T-helper 9 cell (primary cell): ENCODE measurements around the gene HPX.

ENCODE experiments used
- DNase-seq: peaks from one replicate; pipeline ENCODE4 v3.0.0-alpha.2; 2020

HPX gene

DNA sequence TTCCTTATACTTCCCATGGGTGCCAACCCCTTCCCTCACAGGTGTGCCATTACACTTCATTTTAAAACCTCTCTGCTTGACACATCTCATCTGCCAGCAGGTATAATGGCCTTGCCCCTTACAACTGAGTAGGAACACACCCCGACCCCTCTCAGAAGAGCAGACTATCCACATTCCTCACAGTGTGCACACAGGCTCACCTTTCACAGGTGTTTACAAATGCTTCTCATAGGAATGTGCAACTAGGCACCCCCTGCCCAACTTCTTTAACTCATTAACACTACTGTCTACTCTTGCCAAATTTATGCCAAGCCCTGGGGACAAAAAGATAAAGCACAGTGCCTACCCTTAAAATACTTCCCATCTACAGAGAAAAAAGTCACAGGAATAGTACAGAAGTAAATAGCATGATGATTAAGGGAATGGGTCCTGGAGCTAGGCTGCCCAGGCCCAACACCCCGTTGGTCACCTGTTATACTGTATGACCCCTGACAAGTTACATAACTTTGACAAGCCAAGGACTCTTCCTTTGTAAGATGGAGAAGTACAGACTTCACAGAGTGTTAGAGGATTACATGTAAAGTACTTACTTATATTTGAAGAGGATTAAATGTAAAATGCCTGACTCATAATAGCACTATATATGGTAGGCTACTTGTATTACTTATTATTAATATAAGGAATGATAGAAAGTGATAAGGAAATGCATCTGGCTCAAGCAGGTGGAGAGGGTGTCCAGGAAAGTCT is 17.7 kb upstream of the HPX start:
- DNase-seq: no peak

DNA sequence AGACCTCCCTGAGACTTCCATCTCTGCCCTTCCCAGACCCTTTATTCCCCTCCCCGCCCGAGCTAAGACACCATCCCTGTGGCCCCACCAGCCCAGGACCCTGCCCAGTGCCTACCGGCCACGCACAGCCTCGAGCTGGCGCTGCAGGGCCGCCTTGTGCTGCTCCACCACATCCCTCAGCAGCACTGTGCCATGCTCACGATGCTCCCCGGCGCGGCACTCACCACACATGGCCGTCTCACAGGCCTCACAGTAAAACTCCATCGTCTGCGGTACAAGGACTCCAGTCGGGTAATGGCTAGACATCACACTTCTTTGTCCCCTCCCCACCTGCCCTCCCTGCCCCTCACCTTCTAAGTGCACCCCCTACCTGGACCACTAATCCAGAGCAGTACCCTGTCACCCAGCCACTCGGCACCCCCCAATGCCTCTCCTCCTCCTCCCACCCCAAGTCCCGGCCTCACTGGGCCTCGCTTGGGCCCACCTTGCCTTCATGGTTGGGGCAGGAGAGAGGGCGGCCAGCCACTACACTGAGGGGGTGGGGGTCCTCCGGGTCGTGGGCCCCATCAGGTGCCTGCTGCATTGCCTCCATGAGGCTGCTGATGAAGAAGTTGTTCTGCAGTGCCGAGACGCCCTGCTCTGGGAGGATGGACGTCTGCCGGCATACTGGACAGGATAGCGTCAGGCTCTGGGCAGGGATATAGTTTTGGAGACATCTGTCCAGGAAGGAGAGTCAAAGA is 17.0 kb upstream of the HPX start:
- DNase-seq: no peak

DNA sequence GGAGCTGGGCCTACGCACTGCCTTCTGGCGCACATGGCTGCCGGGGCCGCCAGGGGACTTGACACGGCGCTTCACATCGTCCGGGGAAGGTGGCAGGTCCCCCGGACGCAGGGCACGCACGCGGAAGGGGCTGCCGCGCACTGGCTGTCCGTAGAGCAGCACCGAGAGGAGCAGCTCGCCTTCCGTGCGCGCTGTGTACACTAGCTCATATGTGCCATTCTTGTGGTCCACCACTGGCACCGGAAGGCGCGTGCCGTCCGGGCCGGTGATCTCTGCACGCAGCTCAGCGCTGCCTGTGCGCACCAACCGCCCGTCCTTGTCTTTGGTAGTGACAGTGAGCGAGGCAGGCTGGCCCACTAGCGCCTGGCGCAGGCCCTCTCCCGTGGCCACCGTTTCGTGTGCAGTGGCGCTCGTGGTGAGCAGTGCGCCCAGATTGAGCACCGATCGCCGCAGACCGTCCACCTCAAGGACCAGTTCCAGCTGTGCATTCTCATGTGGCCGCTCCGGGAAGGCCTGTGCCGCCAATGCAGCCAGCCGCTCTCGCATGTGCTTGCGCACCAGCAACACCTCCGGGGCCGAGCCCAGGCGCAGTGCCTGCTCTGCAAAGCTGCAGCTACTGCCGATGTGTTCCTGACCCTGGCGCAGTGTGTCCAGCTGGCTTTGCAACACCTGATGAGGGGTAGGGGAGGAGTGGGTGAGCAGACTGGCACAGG is 15.7 kb upstream of the HPX start:
- no peak for DNase-seq

DNA sequence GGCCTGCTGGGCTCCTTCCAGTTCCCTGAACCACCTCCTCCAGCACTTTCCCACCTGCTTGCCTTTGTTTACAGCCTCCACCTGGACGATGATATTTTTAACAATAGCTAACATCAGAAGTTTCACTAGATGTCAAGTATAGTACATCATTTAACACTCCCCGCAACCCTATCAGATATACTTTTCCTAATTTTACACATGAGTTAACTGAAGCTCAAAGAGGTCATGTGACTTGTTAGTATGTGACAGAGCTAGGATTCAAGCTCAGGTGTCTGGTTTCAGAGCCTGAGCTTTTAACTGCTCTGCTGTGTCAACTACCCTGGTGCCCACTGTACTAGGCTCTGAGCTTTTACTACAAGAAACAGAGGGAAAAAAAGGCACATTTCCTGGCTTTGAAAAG is 14.3 kb upstream of the HPX start:
- DNase-seq: no peak

DNA sequence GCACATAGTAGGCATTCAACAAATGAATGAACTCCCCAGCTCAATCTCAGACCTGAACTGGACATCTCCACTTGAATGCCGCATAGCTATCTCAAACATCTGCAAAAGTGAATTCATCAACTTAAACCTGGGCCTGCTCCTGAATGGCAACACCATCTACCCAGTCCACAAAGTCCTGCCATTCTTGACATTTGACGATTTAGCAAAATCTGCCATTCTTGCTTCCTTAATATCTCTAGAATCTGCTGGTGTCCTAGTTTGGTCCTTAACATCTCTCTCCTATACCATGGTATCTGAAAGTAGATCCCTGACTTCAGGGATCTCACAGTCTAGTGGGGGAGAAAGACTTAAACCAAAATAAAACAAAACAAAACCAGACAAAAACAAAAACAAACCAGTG is 12.4 kb upstream of the HPX start:
- DNase-seq: no peak

DNA sequence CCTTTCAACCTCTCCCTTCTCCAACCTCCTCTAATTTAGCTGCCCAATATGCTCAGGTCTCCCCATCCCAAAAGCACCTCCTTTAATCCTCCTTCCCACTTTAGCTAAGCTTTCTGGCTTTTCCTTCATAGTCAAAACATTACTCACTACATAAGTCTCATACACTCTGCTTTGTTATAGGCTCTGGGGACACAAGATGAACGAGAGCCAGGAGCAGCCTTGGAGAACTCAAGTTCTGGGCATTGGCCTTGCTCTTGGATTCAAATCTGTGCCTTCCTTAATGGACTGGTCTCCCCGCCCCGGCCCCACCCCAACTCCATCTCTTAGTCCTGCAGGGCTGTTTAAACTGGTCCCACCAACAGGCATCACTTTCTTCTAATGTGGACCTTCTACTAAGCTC is 11.4 kb upstream of the HPX start:
- DNase-seq: no peak

DNA sequence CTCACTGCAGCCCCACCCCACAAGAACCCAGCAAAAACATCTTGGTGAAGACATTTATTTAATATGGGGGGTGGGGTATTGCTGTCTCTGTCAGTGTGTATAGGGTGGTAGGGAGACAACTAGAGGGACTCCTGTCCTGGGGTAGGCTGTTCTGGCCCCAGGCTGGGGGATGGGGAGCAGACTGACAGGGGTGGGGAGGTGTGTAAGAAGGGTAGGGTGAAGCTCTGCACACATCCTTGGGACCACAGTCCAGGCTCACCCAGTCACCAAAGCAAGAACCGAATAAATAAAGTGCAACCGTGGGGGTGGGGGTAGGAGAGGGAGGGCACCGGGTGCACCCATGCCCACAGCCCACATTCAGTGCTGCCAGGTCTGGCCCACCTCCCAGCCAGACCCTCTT is 7.8 kb upstream of the HPX start:
- no peak for DNase-seq

DNA sequence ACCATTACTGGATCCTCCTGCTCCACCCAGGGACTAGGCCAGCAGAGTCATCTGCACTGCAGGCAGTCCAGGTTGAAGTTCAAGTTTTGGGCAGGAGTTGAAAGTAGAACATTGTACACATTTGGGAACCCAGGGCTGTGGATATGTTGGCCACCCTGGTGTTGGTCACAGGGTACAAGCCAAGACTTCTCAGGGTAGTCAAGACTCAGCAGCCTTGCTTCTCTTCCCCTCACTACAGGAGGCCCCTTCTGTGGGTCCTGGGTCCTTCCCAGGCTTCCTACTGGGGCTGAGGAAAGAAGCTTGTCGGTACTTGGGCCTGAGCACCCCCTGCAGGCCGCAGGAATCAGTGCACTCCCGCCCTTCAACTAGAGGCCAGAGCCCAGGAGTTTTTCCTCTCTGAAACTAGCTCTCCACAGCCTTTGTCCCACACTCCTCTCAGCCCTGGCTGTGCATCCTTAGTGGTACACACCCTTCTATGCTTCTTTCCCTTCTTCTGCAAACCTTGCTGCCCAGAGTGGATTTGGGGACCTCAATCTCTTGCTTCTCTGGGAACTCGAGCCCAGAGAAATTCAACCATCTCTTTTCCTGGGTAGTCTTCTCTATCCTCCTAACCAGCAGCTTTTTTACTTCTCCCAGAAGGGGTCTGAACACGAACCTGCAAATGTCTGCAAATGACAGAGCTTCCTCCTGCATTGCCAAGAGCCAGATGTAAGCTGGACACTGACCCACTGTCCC is 2.6 kb upstream of the HPX start:
- DNase-seq: peak; percentile 43

DNA sequence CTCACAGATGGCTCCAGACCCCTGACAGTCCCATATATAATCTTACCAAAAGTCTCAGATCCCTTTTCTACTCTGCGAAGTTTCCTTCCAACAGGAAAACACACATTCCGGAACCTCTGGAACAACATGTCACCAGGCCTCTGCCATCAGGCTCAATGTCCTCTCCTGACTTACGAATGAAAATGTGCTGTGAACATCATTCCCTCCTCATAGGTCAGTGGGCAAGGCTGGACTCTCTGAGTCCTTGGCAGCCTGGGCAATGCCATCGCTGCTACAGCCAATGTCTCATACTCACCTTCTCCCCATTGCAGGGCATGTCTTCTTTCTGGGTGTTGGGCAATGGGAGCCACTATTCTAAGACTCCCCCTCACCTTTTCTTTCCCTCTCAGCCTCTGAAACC is 1.7 kb upstream of the HPX start:
- no peak for DNase-seq

DNA sequence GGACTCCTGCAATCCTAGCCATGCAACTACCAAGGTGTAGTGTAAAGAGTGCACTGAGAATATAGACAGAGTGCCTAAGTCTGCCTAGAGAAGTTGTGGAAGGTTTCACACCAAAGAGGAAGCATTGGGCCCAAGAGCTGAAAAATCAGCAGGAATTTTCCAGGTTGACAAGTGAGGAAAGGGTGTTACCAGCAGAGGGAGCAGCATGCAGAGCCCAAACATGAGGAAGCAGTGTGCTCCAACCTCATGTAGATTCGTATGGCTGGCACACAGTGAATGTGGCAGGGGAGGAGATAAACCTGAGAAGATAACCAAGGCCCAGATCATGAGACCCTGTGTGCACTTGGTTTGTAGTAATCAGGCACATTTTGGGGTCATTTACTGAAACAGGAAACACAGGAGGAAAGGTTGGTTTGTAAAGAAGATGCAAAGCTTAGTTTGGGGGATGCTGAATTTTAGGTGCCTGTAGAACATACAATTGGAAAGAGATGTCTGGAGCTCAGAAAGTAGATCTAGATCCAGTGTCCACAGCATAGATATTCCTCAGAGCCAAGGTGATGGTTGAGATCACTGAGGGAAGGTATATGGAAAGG is 1.7 kb downstream of the HPX start:
- DNase-seq: no peak

DNA sequence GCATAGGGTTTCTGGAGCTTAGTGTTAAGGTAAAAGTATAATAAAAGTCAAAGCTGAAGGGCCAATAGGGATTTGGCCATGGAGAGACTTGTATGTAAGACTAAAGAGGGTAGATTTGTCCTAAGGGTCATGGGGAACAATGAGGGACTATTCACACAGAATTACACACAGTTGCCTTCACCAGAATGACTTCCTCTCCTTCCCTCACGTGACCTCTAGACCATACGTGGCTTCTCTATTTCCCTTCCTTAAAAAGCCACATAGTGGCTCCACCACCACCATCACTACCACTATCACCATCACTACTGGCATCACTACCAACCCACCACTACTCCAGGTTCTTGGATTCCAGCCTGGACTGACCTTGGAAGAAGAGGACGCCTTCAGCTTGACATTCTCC is 2.8 kb downstream of the HPX start:
- no peak for DNase-seq

DNA sequence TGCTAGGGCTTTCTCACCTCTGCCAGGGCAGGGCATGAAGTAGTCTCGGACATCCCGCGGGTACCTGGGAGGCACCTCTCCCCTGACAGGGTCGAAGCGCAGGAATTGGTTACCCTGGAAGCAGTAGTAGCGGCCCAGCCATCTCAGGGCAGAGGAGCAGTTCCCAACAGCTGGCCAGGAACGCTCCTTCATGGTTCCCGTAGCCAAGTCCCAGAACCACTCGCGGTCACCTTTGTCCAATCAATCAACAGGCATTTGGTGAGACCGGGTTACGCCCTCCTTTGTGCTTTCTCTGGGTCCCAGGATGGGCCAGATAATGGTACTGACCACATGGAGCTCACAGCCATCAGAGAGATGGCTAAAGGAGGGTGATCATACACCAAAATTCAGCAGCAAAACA is 3.4 kb downstream of the HPX start:
- no peak for DNase-seq

DNA sequence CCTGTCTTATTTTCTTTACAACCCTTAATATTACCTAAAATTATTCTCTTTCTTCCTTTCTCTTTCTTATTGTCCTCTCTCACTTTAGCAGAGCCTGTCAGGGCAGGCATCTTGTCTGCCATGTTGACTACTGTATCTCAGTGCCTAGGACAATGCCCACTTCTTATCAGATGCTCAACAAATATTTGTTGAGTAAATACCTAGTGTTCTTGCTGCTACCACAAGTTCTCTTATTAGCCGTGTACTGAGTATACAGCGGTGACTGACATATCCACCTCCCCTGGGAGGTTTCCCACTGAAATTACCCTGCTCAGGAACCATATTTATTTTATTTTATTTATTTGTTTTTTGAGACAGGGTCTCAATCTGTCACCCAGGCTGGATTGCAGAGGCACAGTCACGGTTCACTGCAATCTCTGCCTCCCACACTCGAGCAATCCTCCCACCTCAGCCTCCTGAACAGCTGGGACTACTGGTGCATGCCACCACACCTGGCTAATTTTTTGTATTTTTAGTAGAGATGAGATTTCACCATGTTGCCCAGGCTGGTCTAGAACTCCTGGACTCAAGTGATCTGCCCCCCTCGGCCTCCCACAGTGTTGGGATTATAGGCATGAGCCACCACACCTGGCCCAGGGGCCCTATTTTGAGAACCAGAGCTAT is 6.7 kb downstream of the HPX start:
- no peak for DNase-seq

DNA sequence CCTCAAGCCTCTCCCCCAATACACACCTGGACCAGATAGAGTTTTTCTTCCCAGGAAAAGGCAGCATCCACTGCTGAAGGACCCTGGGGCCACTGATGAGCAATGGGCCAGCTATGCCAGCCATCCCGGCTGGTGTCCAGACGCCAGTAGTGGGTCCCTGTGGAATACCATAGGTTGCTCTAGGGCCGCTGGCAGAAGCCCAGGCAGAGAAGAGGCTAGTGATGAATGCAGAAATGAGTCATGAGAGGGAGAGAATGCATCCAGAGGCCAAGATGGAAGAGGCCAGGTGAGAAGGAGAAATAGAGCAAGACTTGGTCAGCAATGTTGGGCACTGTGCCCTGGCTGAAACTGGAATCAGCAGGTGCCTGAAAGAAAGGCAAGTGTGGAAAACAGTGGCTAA is 8.9 kb downstream of the HPX start:
- DNase-seq: no peak

DNA sequence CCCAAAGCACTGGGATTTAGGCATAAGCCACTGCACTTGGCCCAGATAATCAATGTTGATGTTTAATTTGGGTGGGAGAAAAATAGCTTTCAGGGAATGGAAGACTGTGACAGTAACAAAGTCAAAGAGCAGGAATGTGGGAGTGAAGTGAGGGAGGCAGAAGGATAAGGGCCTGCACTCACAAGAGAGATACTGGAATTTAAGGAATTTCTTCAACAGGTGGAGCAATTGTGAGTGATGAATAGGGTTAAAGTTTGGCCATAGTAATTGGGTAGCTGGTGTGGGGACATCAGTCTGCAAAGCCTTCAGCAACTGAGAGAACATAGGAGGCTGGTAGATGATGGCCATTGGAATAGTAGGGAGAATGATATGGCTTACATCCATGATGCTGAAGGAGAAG is 13.3 kb downstream of the HPX start:
- no peak for DNase-seq

DNA sequence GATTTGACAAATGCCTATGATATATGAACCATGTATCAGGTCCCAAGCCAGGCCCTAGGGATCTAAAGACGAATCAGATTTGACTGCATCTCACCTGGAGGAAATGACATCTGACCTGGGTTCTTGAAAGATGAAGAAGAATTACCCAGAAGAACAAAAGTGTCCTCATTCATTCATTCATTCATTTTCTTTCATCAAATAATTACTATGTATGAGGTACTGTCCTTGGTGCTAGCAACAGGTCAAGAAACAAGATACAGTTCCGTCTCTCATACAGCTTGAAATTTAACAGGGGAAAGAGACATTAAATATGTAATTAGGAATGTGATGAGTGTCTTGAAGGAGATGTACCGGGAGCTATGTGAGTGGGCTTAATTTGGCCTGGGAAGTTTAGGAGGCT is 20.1 kb downstream of the HPX start:
- no peak for DNase-seq

DNA sequence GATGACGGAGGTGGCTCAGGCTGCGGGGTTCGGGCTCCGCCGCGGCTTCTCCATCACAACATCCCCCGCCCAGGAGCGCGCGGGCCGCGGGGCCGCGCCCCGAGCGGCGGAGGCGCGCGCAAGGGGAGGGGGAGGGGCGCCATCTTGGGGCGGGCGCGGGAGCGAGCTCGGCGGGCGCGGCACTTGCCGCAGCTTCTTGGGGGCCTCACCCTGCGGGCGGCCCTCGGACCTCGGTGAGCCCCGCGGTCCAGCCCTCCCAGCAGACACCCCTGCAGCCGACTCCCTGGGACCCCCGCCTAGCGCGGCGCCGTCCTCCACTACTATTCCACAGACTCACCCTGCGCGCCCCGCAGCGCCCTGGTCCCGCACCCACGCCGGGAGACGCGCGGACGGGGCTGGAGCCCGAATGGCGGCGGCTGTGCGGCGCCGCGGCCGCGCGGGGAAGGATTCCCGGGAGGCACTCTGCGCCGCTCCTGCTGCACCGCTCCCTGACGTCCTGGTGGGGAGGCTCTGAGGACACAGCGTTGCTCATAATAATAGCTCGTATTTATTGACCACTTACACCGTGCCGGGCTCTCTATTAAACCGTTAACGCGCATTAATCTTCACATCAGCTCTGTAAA is 21.7 kb downstream of the HPX start, which contains the start of gene APBB1:
Gene APBB1, minus strand, starts transcription at position 86 of the 623 bp plus-strand sequence. CDS start 7,747 bp downstream, outside the sequence.
- DNase-seq: peak; percentile 72

DNA sequence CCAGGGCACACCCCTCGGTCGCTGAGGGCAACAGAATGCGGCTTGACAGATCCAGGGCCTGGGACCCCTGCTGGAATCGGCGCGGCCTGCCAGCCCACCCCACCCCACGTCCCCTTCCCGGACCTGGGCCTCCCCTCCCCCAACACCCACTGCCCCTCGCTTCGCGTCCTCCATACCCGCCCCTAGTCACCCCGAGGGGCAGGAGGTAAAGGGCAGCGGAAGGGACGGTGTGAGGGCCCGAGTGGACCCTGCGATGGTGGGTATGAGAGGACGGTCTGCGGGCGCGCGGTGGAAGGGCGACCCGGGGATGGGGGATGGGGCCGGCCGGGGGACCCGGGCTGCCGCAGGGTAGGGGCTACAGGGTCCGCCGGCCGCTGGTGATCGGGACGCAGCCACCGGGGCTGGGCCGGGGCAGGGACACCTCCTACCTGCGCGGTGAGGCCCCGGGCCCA is 22.2 kb downstream of the HPX start:
- DNase-seq: no peak

DNA sequence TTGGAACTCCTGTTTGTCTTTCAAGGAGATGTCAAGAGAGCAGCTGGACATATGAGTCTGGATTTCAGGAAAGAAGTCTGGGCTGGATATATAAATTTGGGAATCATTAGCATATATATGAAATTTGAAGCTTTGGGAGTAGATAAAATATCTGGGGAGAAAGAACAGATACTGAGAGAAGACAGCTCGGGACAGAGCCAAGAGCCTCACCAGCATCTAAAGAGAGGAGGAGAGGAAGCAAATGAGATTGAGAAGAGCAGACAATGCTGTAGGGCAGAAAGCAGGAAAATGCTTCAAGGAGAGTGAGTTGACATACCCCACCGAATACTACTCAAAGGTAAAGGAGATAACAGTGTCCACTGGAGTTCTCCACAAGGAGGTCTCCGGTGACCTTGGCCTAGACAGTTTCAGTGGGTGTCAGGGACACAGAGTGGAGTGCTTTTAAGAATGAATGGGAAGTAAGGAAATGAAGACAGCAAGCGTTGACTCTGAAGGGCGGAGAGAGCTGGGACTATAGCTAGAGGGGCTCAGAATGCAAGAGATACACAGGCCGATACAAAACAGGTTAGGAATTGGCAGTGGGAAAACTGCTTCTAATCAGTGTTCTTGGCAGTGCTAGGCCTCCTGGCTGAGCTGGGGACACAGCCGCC is 22.8 kb downstream of the HPX start:
- no peak for DNase-seq

DNA sequence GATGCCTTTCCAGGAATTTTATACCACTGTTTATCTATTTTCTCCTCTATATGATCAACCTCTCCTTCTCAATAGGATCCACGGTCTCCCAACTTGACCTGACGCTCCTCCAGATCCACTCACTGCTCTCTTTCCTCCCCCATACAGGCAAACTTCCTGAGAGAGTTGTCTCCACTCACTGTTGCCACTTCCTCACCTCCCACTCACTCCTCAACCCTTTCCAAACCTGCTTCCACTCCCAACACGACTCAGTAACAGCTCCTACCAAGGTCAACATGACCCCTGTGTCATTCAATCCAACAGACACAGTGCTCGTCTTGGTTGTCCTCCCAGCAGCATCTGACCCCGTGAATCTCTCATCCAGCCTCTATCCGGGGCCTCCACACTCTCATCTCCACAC is 25.0 kb downstream of the HPX start:
- DNase-seq: no peak

DNA sequence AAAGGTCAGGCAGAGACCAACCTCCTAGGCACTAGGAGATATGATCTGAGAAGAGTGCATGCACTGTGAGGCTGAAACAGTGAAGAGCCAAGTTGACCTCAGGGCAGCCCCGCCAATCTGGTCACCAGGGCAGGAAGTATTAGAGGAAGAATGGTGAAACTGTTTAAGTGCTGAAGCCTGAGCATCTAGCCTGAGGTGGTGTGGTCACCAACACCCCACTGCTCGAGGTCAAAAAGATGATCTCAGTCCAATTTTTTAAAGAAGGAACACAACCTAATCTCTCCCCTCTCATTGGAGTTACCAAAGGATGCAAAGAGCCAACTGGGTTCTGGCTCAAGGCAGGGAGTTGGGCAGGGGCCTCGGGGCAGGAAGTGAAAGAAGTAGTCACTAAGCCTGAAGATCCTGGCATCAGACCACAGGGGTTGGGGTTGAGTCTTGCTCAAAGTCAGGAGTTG is 25.9 kb downstream of the HPX start:
- no peak for DNase-seq
